HepG2 (cell line): Measurements from ENCODE around the gene GYPC. TPM values are rescaled to one million over a fixed set of nuclear protein-coding genes. Genes with fewer than 3 reads are reported as not detected.

ENCODE experiments used
- ATAC-seq: fragments of 200-7000 bp; cut with Tn5 transposase; 3 replicates; pipeline ENCODE4 v1.9.1; 2020; ENCODE audit warnings: mild to moderate bottlenecking, moderate library complexity
- BruUV-seq: library from RNA; stranded (reverse); fragments of 400-500 nt; replicated peaks from 2 replicates; lab custom pipeline; 2021; lab: Mats Ljungman, UMichigan
- CTCF ChIA-PET: fragments of 300-600 bp; formaldehyde crosslinking; extraction: SDS; loops from one replicate; lab custom pipeline; 2021; ENCODE audit warnings: low total read pairs, inconsistent platforms, low intra/inter-chr PET ratio; lab: Yijun Ruan, JAX
- POLR2A ChIA-PET: fragments of 350-600 bp; sonication (Branson Sonifier 250); formaldehyde crosslinking; loops from one replicate; lab custom pipeline; 2020; ENCODE audit warnings: antibody characterized with exemption, inconsistent platforms; lab: Yijun Ruan, JAX
- DNase-seq: peaks from one replicate; pipeline ENCODE4 v3.0.0-alpha.2; 2015; ENCODE audit warnings: low spot score
- FAIRE-seq: peaks from 3 replicates; lab custom pipeline; 2011; peaks lifted over from hg19 to GRCh38; lab: Jason Lieb, UNC
- H2AFZ ChIP-seq: one replicate; pipeline ENCODE4 v1.6.1; 2011; ENCODE audit warnings: low read length, inconsistent platforms
- H3K27ac ChIP-seq: fragments of 300-600 bp; 3 replicates; pipeline ENCODE4 v1.8.0; 2011; ENCODE audit warnings: mixed run types, mild to moderate bottlenecking, mixed read lengths, low read length, inconsistent platforms; ENCODE audit not compliant: insufficient read depth; ENCODE audit errors: extremely low read length
- H3K27me3 ChIP-seq, 2 experiments: fragments of 200-600 bp in 1 of 2; 2 replicates in 1 of 2; 3 replicates in 1 of 2; pipeline versions ENCODE4 v1.6.0 to v1.8.0; 2011; ENCODE audit warnings: low read length in 2 of 2, mild to moderate bottlenecking in 2 of 2, moderate library complexity in 2 of 2, inconsistent platforms in 1 of 2; ENCODE audit not compliant: insufficient read depth in 2 of 2, control insufficient read depth in 1 of 2
- H3K36me3 ChIP-seq, 2 experiments: fragments of 200-600 bp in 1 of 2; replicated peaks in 1 of 2; 2 replicates in 1 of 2; 3 replicates in 1 of 2; pipeline versions ENCODE4 v1.5.1 to v1.8.0; 2011; ENCODE audit warnings: low read length in 2 of 2, inconsistent platforms in 1 of 2; ENCODE audit not compliant: insufficient read depth in 2 of 2, control insufficient read depth in 1 of 2
- H3K4me1 ChIP-seq: 2 replicates; pipeline ENCODE4 v1.5.1; 2012; ENCODE audit warnings: low read length, inconsistent platforms; ENCODE audit not compliant: insufficient read depth
- H3K4me2 ChIP-seq: 2 replicates; pipeline ENCODE4 v1.6.0; 2011; ENCODE audit warnings: low read depth, low read length, inconsistent platforms
- H3K4me3 ChIP-seq, 3 experiments: fragments of 200-600 bp in 1 of 3; sonication (generic), shearing (Covaris generic) in 1 of 3; replicated peaks in 1 of 3; 2 replicates each; pipeline ENCODE4 v1.5.1; 2011 to 2016; ENCODE audit warnings: low read length in 3 of 3, inconsistent platforms in 2 of 3, low read depth in 2 of 3, mild to moderate bottlenecking in 2 of 3, control low read depth in 1 of 3, mixed read lengths in 1 of 3; ENCODE audit not compliant: insufficient read depth in 1 of 3
- H3K79me2 ChIP-seq: one replicate; pipeline ENCODE4 v1.6.1; 2011; ENCODE audit warnings: low read length, inconsistent platforms; ENCODE audit not compliant: insufficient read depth
- H3K9ac ChIP-seq: 2 replicates; pipeline ENCODE4 v1.6.0; 2011; ENCODE audit warnings: mild to moderate bottlenecking, low read depth, low read length, inconsistent platforms; ENCODE audit not compliant: insufficient read depth
- H3K9me3 ChIP-seq: 2 replicates; pipeline ENCODE4 v1.5.1; 2012; ENCODE audit warnings: mild to moderate bottlenecking, low read length
- H4K20me1 ChIP-seq: 2 replicates; pipeline ENCODE4 v1.6.0; 2011; ENCODE audit warnings: inconsistent platforms, mild to moderate bottlenecking, low read length, moderate library complexity; ENCODE audit not compliant: insufficient read depth
- ERF ChIP-seq: IDR thresholded peaks from 2 replicates; pipeline ENCODE4 v1.6.1; 2018; ENCODE audit warnings: missing biosample characterization, missing genetic modification reagents
- GPN1 ChIP-seq: sonication (generic); formaldehyde crosslinking; IDR thresholded peaks from 2 replicates; pipeline ENCODE4 v1.5.1; 2020; ENCODE audit warnings: missing genetic modification reagents, borderline replicate concordance
- RAD21 ChIP-seq: fragments of 450-650 bp; formaldehyde crosslinking; IDR thresholded peaks from 2 replicates; pipeline ENCODE4 v1.5.0; 2020; ENCODE audit warnings: mild to moderate bottlenecking
- ZNF563 ChIP-seq: sonication (generic); formaldehyde crosslinking; IDR thresholded peaks from 2 replicates; pipeline ENCODE4 v1.8.0; 2022; ENCODE audit warnings: mild to moderate bottlenecking, moderate library complexity, missing genetic modification reagents
- WGBS: methylation state at CpG from one replicate; pipeline ENCODE4 v1.1.6; 2017; ENCODE audit warnings: low lambda C conversion rate; 5-methylcytosine and 5-hydroxymethylcytosine counted together
- in situ Hi-C: cut with HindIII; loops from 2 replicates; pipeline ENCODE4 v1.10.0; 2017; ENCODE audit warnings: low pct_unique_long_range_greater_than_20kb; ENCODE audit not compliant: extremely low pct_ligation_motif_present
- intact Hi-C: fragments of 100-400 bp; cut with micrococcal nuclease; formaldehyde crosslinking; loops from one replicate; pipeline ENCODE4 v1.10.0; 2022; ENCODE audit not compliant: unreplicated experiment
- polyA plus RNA-seq, 8 experiments: library from polyadenylated mRNA; depleted of rRNA in 3 of 8; stranded (reverse) in 7 of 8; unstranded in 1 of 8; fragments of >200 nt; fragmentation: Illumina TruSeq in 4 of 8; extraction: Trizol in 4 of 8; gene quantifications; 2 replicates each; pipeline versions ENCODE4 v1.2.1 to v1.2.3, GENCODE V29; 2011 to 2016; ENCODE audit warnings: low read depth in 4 of 8, missing spikeins in 1 of 8, mixed read lengths in 1 of 8; ENCODE audit not compliant: insufficient read depth in 1 of 8
- total RNA-seq, 5 experiments: library from RNA; depleted of rRNA; stranded (reverse); fragments of >200 nt; fragmentation: Illumina TruSeq; extraction: Trizol; gene quantifications; 2 replicates each; pipeline ENCODE4 v1.2.3, GENCODE V29; 2016; ENCODE audit warnings: low read depth in 1 of 5
- TF ChIP-seq, protein P1 (sequence below): IDR thresholded peaks from 2 replicates; pipeline ENCODE4 v1.6.1; 2016; ENCODE audit warnings: low read depth, missing genetic modification reagents, missing compliant biosample characterization

Gene GYPC
- total and polyA plus RNA-seq, 2 of the 13 experiments (the other 11 are each of a cell fraction or from before 2014, with no cell fraction given), result not detected

DNA sequence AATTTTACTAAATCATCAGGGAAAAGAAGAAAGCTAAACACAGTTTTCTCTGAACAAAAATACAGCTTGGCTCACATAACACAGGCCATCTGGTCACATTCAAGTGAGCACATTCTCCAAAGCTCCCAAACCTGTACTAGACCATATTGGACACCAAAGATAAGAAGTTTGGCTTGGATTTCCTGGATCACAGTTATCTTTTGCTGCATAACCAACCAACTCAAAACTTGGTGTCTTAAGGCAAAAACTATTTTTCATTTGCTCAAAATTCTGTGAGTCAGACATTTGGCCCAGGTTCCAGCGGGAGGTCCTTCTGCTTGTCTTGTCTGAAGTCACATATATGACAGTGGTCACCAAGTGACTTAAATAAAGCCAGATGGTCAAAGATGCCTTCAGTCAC is 83.2 kb downstream of the GYPC start:
- Histone ChIP-seq H2AFZ (no peak overlapping the region), H3K27me3 (no peaks in the 10 kb centered on the region), H3K4me2 (no peak overlapping the region), H3K4me3 (no peak overlapping the region), H3K9me3 (no peaks in the 10 kb centered on the region), H4K20me1 (no peaks in the 10 kb centered on the region), H3K36me3 (no peaks in the 10 kb centered on the region), H3K79me2 (no peaks in the 10 kb centered on the region), H3K4me1 (no peaks in the 10 kb centered on the region), H3K9ac (no peak overlapping the region), H3K27ac (no peak overlapping the region)
- POLR2A ChIA-PET, result no interaction called here
- DNase-seq, result no peak
- CTCF ChIA-PET, result no interaction called here
- no TSS peak for BruUV-seq
- no peak for TF ChIP-seq GPN1 (CRISPR knock-in tag)
- TF ChIP-seq ZNF563 (CRISPR knock-in tag), result no peak
- TF ChIP-seq RAD21 (CRISPR knock-in tag), result no peak
- TF ChIP-seq ERF (CRISPR knock-in tag), result no peak
- TF ChIP-seq, protein P1, sequence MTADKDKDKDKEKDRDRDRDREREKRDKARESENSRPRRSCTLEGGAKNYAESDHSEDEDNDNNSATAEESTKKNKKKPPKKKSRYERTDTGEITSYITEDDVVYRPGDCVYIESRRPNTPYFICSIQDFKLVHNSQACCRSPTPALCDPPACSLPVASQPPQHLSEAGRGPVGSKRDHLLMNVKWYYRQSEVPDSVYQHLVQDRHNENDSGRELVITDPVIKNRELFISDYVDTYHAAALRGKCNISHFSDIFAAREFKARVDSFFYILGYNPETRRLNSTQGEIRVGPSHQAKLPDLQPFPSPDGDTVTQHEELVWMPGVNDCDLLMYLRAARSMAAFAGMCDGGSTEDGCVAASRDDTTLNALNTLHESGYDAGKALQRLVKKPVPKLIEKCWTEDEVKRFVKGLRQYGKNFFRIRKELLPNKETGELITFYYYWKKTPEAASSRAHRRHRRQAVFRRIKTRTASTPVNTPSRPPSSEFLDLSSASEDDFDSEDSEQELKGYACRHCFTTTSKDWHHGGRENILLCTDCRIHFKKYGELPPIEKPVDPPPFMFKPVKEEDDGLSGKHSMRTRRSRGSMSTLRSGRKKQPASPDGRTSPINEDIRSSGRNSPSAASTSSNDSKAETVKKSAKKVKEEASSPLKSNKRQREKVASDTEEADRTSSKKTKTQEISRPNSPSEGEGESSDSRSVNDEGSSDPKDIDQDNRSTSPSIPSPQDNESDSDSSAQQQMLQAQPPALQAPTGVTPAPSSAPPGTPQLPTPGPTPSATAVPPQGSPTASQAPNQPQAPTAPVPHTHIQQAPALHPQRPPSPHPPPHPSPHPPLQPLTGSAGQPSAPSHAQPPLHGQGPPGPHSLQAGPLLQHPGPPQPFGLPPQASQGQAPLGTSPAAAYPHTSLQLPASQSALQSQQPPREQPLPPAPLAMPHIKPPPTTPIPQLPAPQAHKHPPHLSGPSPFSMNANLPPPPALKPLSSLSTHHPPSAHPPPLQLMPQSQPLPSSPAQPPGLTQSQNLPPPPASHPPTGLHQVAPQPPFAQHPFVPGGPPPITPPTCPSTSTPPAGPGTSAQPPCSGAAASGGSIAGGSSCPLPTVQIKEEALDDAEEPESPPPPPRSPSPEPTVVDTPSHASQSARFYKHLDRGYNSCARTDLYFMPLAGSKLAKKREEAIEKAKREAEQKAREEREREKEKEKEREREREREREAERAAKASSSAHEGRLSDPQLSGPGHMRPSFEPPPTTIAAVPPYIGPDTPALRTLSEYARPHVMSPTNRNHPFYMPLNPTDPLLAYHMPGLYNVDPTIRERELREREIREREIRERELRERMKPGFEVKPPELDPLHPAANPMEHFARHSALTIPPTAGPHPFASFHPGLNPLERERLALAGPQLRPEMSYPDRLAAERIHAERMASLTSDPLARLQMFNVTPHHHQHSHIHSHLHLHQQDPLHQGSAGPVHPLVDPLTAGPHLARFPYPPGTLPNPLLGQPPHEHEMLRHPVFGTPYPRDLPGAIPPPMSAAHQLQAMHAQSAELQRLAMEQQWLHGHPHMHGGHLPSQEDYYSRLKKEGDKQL, result no peak
- WGBS, result 20% methylated on average over 1 of the region's 1 CpG
- intact Hi-C loops (no loop called here), in situ Hi-C loops (no loop called here)
- FAIRE-seq, result no peak
- no peak for ATAC-seq
